Dendritic cell treated with granulocyte-macrophage colony-stimulating factor and Interleukin-4, amounts not matched to agents 40 ng/mL and 50 ng/mL, for 4 days (primary cell): ENCODE data around the gene HAUS6.
"Not testable (repeated sequence)": the region's sequence is repeated elsewhere in the genome, so short reads cannot be mapped to it uniquely, and the experiment has no call there.

Experiments used
- H3K27ac Mint-ChIP-seq: one replicate; pipeline ENCODE4 v1.8.0; 2022; ENCODE audit warnings: mild to moderate bottlenecking, mixed read lengths
- H3K27me3 Mint-ChIP-seq: one replicate; pipeline ENCODE4 v1.8.0; 2022; ENCODE audit warnings: mild to moderate bottlenecking, mixed read lengths
- H3K36me3 Mint-ChIP-seq: one replicate; pipeline ENCODE4 v1.8.0; 2022; ENCODE audit warnings: low read depth, mixed read lengths
- H3K4me1 Mint-ChIP-seq: one replicate; pipeline ENCODE4 v1.8.0; 2022; ENCODE audit warnings: low read depth, mixed read lengths
- H3K4me3 Mint-ChIP-seq: one replicate; pipeline ENCODE4 v1.8.0; 2022; ENCODE audit warnings: mild to moderate bottlenecking, moderate library complexity, mixed read lengths
- H3K9me3 Mint-ChIP-seq: one replicate; pipeline ENCODE4 v1.8.0; 2022; ENCODE audit warnings: mixed read lengths
- intact Hi-C: fragments of 100-400 bp; cut with micrococcal nuclease; formaldehyde crosslinking; loops from one replicate; pipeline ENCODE4 v1.15.0; 2022

The HAUS6 gene

GRCh38 chr9:19104515-19105282 lies 2.0 kb upstream of the HAUS6 start:
- no peaks in the 10 kb centered on the region for H3K27me3 Mint-ChIP-seq
- H3K4me3 Mint-ChIP-seq: no peak overlapping the region

GRCh38 chr9:19102181-19102630 lies 498 bp downstream of the HAUS6 start:
- H3K4me1 Mint-ChIP-seq: peaks cover 30% of the 10 kb centered on the region
- peak overlapping the region; percentile 90 for H3K4me3 Mint-ChIP-seq
- H3K27ac Mint-ChIP-seq: peak overlapping the region; percentile 86
- intact Hi-C loops: loop anchor here (1.0 to 2.0 kb wide), 3 partner anchors 53 to 129 kb away; partner anchors contain the start of genes DENND4C and RRAGA
- no peaks in the 10 kb centered on the region for H3K9me3 Mint-ChIP-seq
- H3K27me3 Mint-ChIP-seq: no peaks in the 10 kb centered on the region
- peaks cover 31% of the 10 kb centered on the region for H3K36me3 Mint-ChIP-seq

More at GRCh38 chr9:19104515-19105282, 2.0 kb upstream of the HAUS6 start:
- Mint-ChIP-seq H3K9me3 (no peaks in the 10 kb centered on the region), H3K36me3 (peaks cover 22% of the 10 kb centered on the region), H3K4me1 (peaks cover 16% of the 10 kb centered on the region), H3K27ac (peak overlapping the region; percentile 32)
- intact Hi-C loops: no loop called here

- no peak overlapping the region for H3K4me3 Mint-ChIP-seq
- no peaks in the 10 kb centered on the region for H3K27me3 Mint-ChIP-seq
- peaks cover 30% of the 10 kb centered on the region for H3K4me1 Mint-ChIP-seq
- H3K27ac Mint-ChIP-seq: no peak overlapping the region
- H3K36me3 Mint-ChIP-seq: peaks cover 35% of the 10 kb centered on the region
- intact Hi-C loops: no loop called here
- H3K9me3 Mint-ChIP-seq: no peaks in the 10 kb centered on the region
Measured at GRCh38 chr9:19101203-19101602, 1.5 kb downstream of the HAUS6 start.

- H3K9me3 Mint-ChIP-seq, intact Hi-C loops, H3K27ac Mint-ChIP-seq, H3K27me3 Mint-ChIP-seq, H3K4me3 Mint-ChIP-seq: not testable (repeated sequence)
- Mint-ChIP-seq H3K36me3 (peaks cover 48% of the 10 kb centered on the region), H3K4me1 (peaks cover 30% of the 10 kb centered on the region)
Measured at GRCh38 chr9:19097431-19097830, 5.3 kb downstream of the HAUS6 start.

- Mint-ChIP-seq H3K27ac (no peak overlapping the region), H3K4me1 (no peaks in the 10 kb centered on the region), H3K27me3 (no peaks in the 10 kb centered on the region), H3K4me3 (no peak overlapping the region), H3K36me3 (peaks cover 66% of the 10 kb centered on the region), H3K9me3 (no peaks in the 10 kb centered on the region)
- intact Hi-C loops: loop anchor here (10.0 kb wide), 1 partner anchor 367 kb away; no protein-coding TSS in a partner anchor
Measured at GRCh38 chr9:19087106-19088000, 15.4 kb downstream of the HAUS6 start.

GRCh38 chr9:19085295-19085694 lies 17.4 kb downstream of the HAUS6 start:
- Mint-ChIP-seq H3K9me3 (no peaks in the 10 kb centered on the region), H3K27me3 (no peaks in the 10 kb centered on the region), H3K36me3 (peaks cover 67% of the 10 kb centered on the region), H3K4me1 (no peaks in the 10 kb centered on the region), H3K4me3 (no peak overlapping the region), H3K27ac (no peak overlapping the region)
- intact Hi-C loops: loop anchor here (10.0 kb wide), 1 partner anchor 370 kb away; no protein-coding TSS in a partner anchor

GRCh38 chr9:19074836-19075235 lies 27.9 kb downstream of the HAUS6 start:
- no peaks in the 10 kb centered on the region for H3K4me1 Mint-ChIP-seq
- no peak overlapping the region for H3K4me3 Mint-ChIP-seq
- peaks cover 91% of the 10 kb centered on the region for H3K36me3 Mint-ChIP-seq
- intact Hi-C loops: no loop called here
- no peaks in the 10 kb centered on the region for H3K27me3 Mint-ChIP-seq
- H3K9me3 Mint-ChIP-seq: no peaks in the 10 kb centered on the region
- H3K27ac Mint-ChIP-seq: no peak overlapping the region

GRCh38 chr9:19074229-19074628 lies 28.5 kb downstream of the HAUS6 start:
- Mint-ChIP-seq H3K4me1 (no peaks in the 10 kb centered on the region), H3K27me3 (no peaks in the 10 kb centered on the region), H3K9me3 (no peaks in the 10 kb centered on the region), H3K36me3 (peaks cover 91% of the 10 kb centered on the region), H3K4me3 (no peak overlapping the region), H3K27ac (no peak overlapping the region)
- intact Hi-C loops: no loop called here

- H3K27me3 Mint-ChIP-seq: no peaks in the 10 kb centered on the region
- H3K27ac Mint-ChIP-seq: no peak overlapping the region
- peaks cover 76% of the 10 kb centered on the region for H3K36me3 Mint-ChIP-seq
- H3K4me1 Mint-ChIP-seq: peaks cover 2% of the 10 kb centered on the region
- intact Hi-C loops: no loop called here
- H3K9me3 Mint-ChIP-seq: no peaks in the 10 kb centered on the region
- no peak overlapping the region for H3K4me3 Mint-ChIP-seq
Measured at GRCh38 chr9:19057033-19057432, 45.7 kb downstream of the HAUS6 start.

- intact Hi-C loops: loop anchor here (1.0 kb wide), 1 partner anchor 123 kb away; no protein-coding TSS in a partner anchor
- peaks cover 26% of the 10 kb centered on the region for H3K4me1 Mint-ChIP-seq
- no peaks in the 10 kb centered on the region for H3K9me3 Mint-ChIP-seq
- H3K27ac Mint-ChIP-seq: peak overlapping the region; percentile 98
- H3K27me3 Mint-ChIP-seq: no peaks in the 10 kb centered on the region
- H3K36me3 Mint-ChIP-seq: peaks cover 33% of the 10 kb centered on the region
- H3K4me3 Mint-ChIP-seq: peak overlapping the region; percentile 93
Measured at GRCh38 chr9:19050637-19051591, 51.8 kb downstream of the HAUS6 start.

GRCh38 chr9:19049917-19050636 lies 52.6 kb downstream of the HAUS6 start:
- Mint-ChIP-seq H3K9me3 (no peaks in the 10 kb centered on the region), H3K27me3 (no peaks in the 10 kb centered on the region), H3K27ac (peak overlapping the region; percentile 98), H3K4me3 (peak overlapping the region; percentile 93), H3K4me1 (peaks cover 26% of the 10 kb centered on the region), H3K36me3 (peaks cover 25% of the 10 kb centered on the region)
- intact Hi-C loops: loop anchor here (1.0 to 5.0 kb wide), 6 partner anchors 52 to 407 kb away; partner anchors contain the start of genes DENND4C, HAUS6, PLIN2 and RPS6

GRCh38 chr9:19048966-19049916 lies 53.5 kb downstream of the HAUS6 start, which contains the start of gene RRAGA:
RRAGA (plus strand) TSS chr9:19049427; CDS start chr9:19049660, 233 bp downstream.
- H3K4me3 Mint-ChIP-seq: peak within 1 kb of the TSS; percentile 93
- intact Hi-C loops: loop anchor here (1.0 to 5.0 kb wide), 5 partner anchors 53 to 408 kb away; partner anchors contain the start of genes DENND4C, HAUS6, PLIN2 and RPS6
- peak within 1 kb of the TSS; percentile 98 for H3K27ac Mint-ChIP-seq
- H3K36me3 Mint-ChIP-seq: peaks cover 25% of the 10 kb centered on the region
- H3K27me3 Mint-ChIP-seq: no peaks in the 10 kb centered on the region
- H3K4me1 Mint-ChIP-seq: peaks cover 26% of the 10 kb centered on the region
- no peaks in the 10 kb centered on the region for H3K9me3 Mint-ChIP-seq
